Measurements from ENCODE around the gene TRPV6. TPM values are rescaled to one million over a fixed set of nuclear protein-coding genes. Genes with fewer than 3 reads are reported as not detected.

TRPV6 gene
- total and polyA plus RNA-seq, 2 of the 4 experiments (the other 2 are of a cell fraction): 0.03 TPM; not detected in 1

- H3K9me1 ChIP-seq (ENCODE audit: insufficient read depth, low read length): no peaks in the 10 kb centered on the region
- WGBS, 2 experiments (ENCODE audit: extremely low coverage in 2 of 2, insufficient read length in 1 of 2): no CpG with 5 or more reads among the region's 12 CpGs
- H3K56ac ChIP-seq (ENCODE audit: extremely low read depth, insufficient read depth, low read length): no peak overlapping the region
- H3K27ac ChIP-seq (ENCODE audit: insufficient read depth, low read length): no peak overlapping the region
- H3K23ac ChIP-seq (ENCODE audit: low read depth, low read length): no peak overlapping the region
- ChIA-PET POLR2A (ENCODE audit: unreplicated experiment) (no interaction called here), CTCF (no interaction called here)
- no peak overlapping the region for H2BK15ac ChIP-seq (ENCODE audit: low read depth, low read length)
- no peak overlapping the region for H2BK5ac ChIP-seq (ENCODE audit: low read depth, low read length, poor library complexity, severe bottlenecking)
- H2AFZ ChIP-seq (replicated peaks; ENCODE audit: low read length, poor library complexity): peak overlapping the region; percentile 10
- H4K91ac ChIP-seq (ENCODE audit: insufficient read depth, low read depth, low read length): no peak overlapping the region
- H2AK5ac ChIP-seq (ENCODE audit: low read depth, low read length): no peak overlapping the region
- in situ Hi-C loops (cut with MboI; ENCODE audit: low sequenced_read_pairs) (loop anchor here (10.0 kb wide), 1 partner anchor 359 kb away; no protein-coding TSS in a partner anchor), intact Hi-C loops (cut with micrococcal nuclease) (no loop called here), dilution Hi-C loops (cut with HindIII; ENCODE audit: low sequenced_read_pairs, unreplicated experiment) (no loop called here)
- ATAC-seq (ENCODE audit: low read depth): no peak
- H3K27me3 ChIP-seq (ENCODE audit: control insufficient read depth, insufficient read depth, low read length): peaks cover 11% of the 10 kb centered on the region
- no peak overlapping the region for H3K4ac ChIP-seq (ENCODE audit: low read depth, low read length)
- H3K14ac ChIP-seq (replicated peaks; ENCODE audit: low read depth, low read length): no peak overlapping the region
- H3K4me2 ChIP-seq (ENCODE audit: low read depth, low read length): no peak overlapping the region
- TF ChIP-seq POLR2A (IDR thresholded peaks at IDR 0.05; ENCODE audit: low read depth, low read length): no peak
- no peak for TF ChIP-seq FOS (IDR thresholded peaks at IDR 0.05; ENCODE audit: low read depth, low read length)
- TF ChIP-seq RFX5 (IDR thresholded peaks at IDR 0.05; ENCODE audit: low read depth, low read length): no peak
- no peak for TF ChIP-seq RAD21 (IDR thresholded peaks at IDR 0.05; ENCODE audit: low read length)
- no peak for TF ChIP-seq USF2 (IDR thresholded peaks at IDR 0.05; ENCODE audit: low read depth, low read length)
- TF ChIP-seq MXI1 (IDR thresholded peaks at IDR 0.05; ENCODE audit: borderline replicate concordance, low read depth, low read length): no peak
- TF ChIP-seq RCOR1 (IDR thresholded peaks at IDR 0.05; ENCODE audit: insufficient replicate concordance, low read length): no peak
- TF ChIP-seq CTCF (conservative IDR thresholded peaks at IDR 0.05; ENCODE audit: low read depth, low read length): no peak
- TF ChIP-seq MAZ (IDR thresholded peaks at IDR 0.05; ENCODE audit: borderline replicate concordance, low read depth, low read length): no peak
- TF ChIP-seq MAFK (IDR thresholded peaks at IDR 0.05; ENCODE audit: low read depth, low read length): no peak
- no peak for TF ChIP-seq NFE2L2 (IDR thresholded peaks at IDR 0.05; ENCODE audit: low read depth, low read length)
- no peak for TF ChIP-seq CEBPB (IDR thresholded peaks at IDR 0.05; ENCODE audit: low read depth, low read length)
- TF ChIP-seq ELK1 (IDR thresholded peaks at IDR 0.05; ENCODE audit: borderline replicate concordance, low read depth, low read length): no peak
- TF ChIP-seq BHLHE40 (IDR thresholded peaks at IDR 0.05; ENCODE audit: low read depth, low read length): no peak
- no peak for TF ChIP-seq SMC3 (IDR thresholded peaks at IDR 0.05; ENCODE audit: low read depth, low read length)
- no peak for TF ChIP-seq CHD1 (IDR thresholded peaks at IDR 0.05; ENCODE audit: low read depth, low read length)
- H3K36me3 ChIP-seq (ENCODE audit: control insufficient read depth, insufficient read depth, low read length): no peaks in the 10 kb centered on the region
- DNase-seq: no peak
- no peak overlapping the region for H2BK20ac ChIP-seq (ENCODE audit: low read depth, low read length)
- no peaks in the 10 kb centered on the region for H4K20me1 ChIP-seq (ENCODE audit: insufficient read depth, low read length)
- no peaks in the 10 kb centered on the region for H3K9me3 ChIP-seq (ENCODE audit: control insufficient read depth, insufficient read depth, low read length)
- H2AK9ac ChIP-seq (replicated peaks; ENCODE audit: low read depth, low read length, poor library complexity): no peak overlapping the region
- H3K4me1 ChIP-seq (ENCODE audit: control insufficient read depth, insufficient read depth, low read length): no peaks in the 10 kb centered on the region
- H2BK120ac ChIP-seq (ENCODE audit: low read depth, low read length): no peak overlapping the region
- no peak overlapping the region for H4K8ac ChIP-seq (ENCODE audit: low read depth in 2 of 2, low read length in 2 of 2)
- H4K5ac ChIP-seq (ENCODE audit: low read depth, low read length): no peak overlapping the region
- BruUV-seq (replicated peaks): no TSS peak
- H3K18ac ChIP-seq (ENCODE audit: low read depth, low read length): no peak overlapping the region
- H3K4me3 ChIP-seq (ENCODE audit: insufficient read depth, low read depth, low read length): no peak overlapping the region; the same call in 1 of the 2 replicates
- no peaks in the 10 kb centered on the region for H3K79me1 ChIP-seq (ENCODE audit: low read depth in 1 of 2, low read length in 2 of 2)
- H3K9ac ChIP-seq (ENCODE audit: low read depth, low read length): no peak overlapping the region
Observed at GRCh38 chr7:142855756-142856564, 29.6 kb downstream of the TRPV6 start.
